ENCODE measurements around the gene MAPK7. TPM values are rescaled to one million over a fixed set of nuclear protein-coding genes. Genes with fewer than 3 reads are reported as not detected.

MAPK7 gene
- total RNA-seq, 4 donors from 2014 or later, result 29.5 to 62.4 (median 39.3) TPM

GRCh38 chr17:19392303-19392702 is 14.0 kb downstream of the MAPK7 start:
- no peaks in the 10 kb centered on the region for H3K27me3 ChIP-seq
- no peak overlapping the region for H3K4me3 ChIP-seq
- 71 to 83% methylated on average over 7 of the region's 7 CpGs for WGBS, 2 donors
- no peaks in the 10 kb centered on the region for H3K36me3 ChIP-seq
- H3K27ac ChIP-seq, result no peak overlapping the region
- no peak for DNase-seq (ENCODE audit: low spot score in 2 of 2)
- H3K9me3 ChIP-seq, result no peaks in the 10 kb centered on the region
- TF ChIP-seq POLR2A (IDR thresholded peaks at IDR 0.05), result no peak
- TF ChIP-seq CTCF (IDR thresholded peaks at IDR 0.05), result no peak
- peaks cover 3 to 33% (median 25%) of the 10 kb centered on the region in 4 donors for H3K4me1 ChIP-seq

- DNase-seq (ENCODE audit: low spot score in 2 of 2), result no peak
- Histone ChIP-seq H3K9me3 (no peaks in the 10 kb centered on the region), H3K4me3 (no peak overlapping the region), H3K4me1 (peaks cover 4 to 28% (median 20%) of the 10 kb centered on the region in 4 donors), H3K36me3 (no peaks in the 10 kb centered on the region), H3K27me3 (no peaks in the 10 kb centered on the region), H3K27ac (peak overlapping the region; percentile 44 to 81 (median 74))
- WGBS, 2 donors, result 52 to 60% methylated on average over 6 of the region's 6 CpGs
- TF ChIP-seq CTCF (IDR thresholded peaks at IDR 0.05) (no peak), POLR2A (IDR thresholded peaks at IDR 0.05) (no peak), EP300 (IDR thresholded peaks at IDR 0.05) (no peak)
Measured at GRCh38 chr17:19397556-19398041, 19.3 kb downstream of the MAPK7 start.

- peak; percentile 51 to 78 for DNase-seq (ENCODE audit: low spot score in 2 of 2)
- Histone ChIP-seq H3K4me1 (peaks cover 4 to 28% (median 20%) of the 10 kb centered on the region in 4 donors), H3K9me3 (no peaks in the 10 kb centered on the region), H3K27me3 (no peaks in the 10 kb centered on the region), H3K36me3 (no peaks in the 10 kb centered on the region), H3K27ac (peak overlapping the region; percentile 44 to 81 (median 74)), H3K4me3 (no peak overlapping the region)
- 39 to 43% methylated on average over 2 of the region's 2 CpGs for WGBS, 2 donors
- no peak for TF ChIP-seq POLR2A (IDR thresholded peaks at IDR 0.05)
- peak in 1 of 2 donors; percentile 87 for TF ChIP-seq EP300 (IDR thresholded peaks at IDR 0.05)
- TF ChIP-seq CTCF (IDR thresholded peaks at IDR 0.05), result no peak
Measured at GRCh38 chr17:19398301-19399181, 20.2 kb downstream of the MAPK7 start.

- H3K27me3 ChIP-seq, result no peaks in the 10 kb centered on the region
- H3K9me3 ChIP-seq, result no peaks in the 10 kb centered on the region
- H3K27ac ChIP-seq, result peak overlapping the region in 1 of 4 donors; percentile 21
- peaks cover 4 to 28% (median 20%) of the 10 kb centered on the region in 4 donors for H3K4me1 ChIP-seq
- H3K36me3 ChIP-seq, result no peaks in the 10 kb centered on the region
- no peak for DNase-seq (ENCODE audit: low spot score in 2 of 2)
- WGBS, 2 donors, result 85 to 90% methylated on average over 3 of the region's 3 CpGs
- TF ChIP-seq POLR2A (IDR thresholded peaks at IDR 0.05), result no peak
- no peak for TF ChIP-seq EP300 (IDR thresholded peaks at IDR 0.05)
- no peak for TF ChIP-seq CTCF (IDR thresholded peaks at IDR 0.05)
- H3K4me3 ChIP-seq, result no peak overlapping the region
Measured at GRCh38 chr17:19399750-19400450, 21.6 kb downstream of the MAPK7 start.
